Measurements from ENCODE around the gene PAX7. TPM values are rescaled to one million over a fixed set of nuclear protein-coding genes. Genes with fewer than 3 reads are reported as not detected.

The PAX7 gene
- polyA plus RNA-seq, 2 of the 4 experiments (the other 2 are of a cell fraction) = 0.23 to 0.48 TPM

DNA sequence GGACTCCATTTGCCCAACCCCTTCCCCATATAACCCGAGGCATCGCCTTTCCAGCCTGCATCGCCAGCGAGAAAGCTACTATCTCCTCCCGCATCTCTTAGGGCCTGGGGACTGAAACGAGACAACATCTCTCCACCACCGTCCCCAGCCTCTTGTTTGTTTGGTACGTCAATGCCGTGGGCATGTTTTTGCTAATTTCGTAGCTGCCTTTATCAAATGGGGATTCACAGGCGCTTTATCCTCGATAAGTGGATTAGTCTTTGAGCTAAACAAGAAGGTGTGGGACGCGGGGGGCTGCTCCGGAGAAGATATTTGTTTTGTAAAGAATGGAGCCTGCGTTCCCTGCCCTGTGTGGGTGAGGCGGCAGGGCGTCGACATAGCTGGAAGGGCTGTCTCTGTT lies 91.6 kb downstream of the PAX7 start:
- Histone ChIP-seq H3K4me1 (peaks cover 14% of the 10 kb centered on the region), H3K4me3 (no peak overlapping the region), H3K27ac (no peak overlapping the region), H3K4me2 (no peak overlapping the region), H3K9me3 (no peaks in the 10 kb centered on the region)
- DNase-seq (ENCODE audit: low read depth in 1 of 2, low spot score in 1 of 2) (no peak), ATAC-seq (no peak), FAIRE-seq (no peak)
- POLR2A ChIA-PET = no interaction called here
- CTCF ChIA-PET = interaction anchor here (0.6 to 1.6 kb wide), 5 partner anchors 13 to 125 kb away, joined by 3 to 7 read pairs (median 4); no protein-coding TSS in a partner anchor
- TF ChIP-seq, protein P1, sequence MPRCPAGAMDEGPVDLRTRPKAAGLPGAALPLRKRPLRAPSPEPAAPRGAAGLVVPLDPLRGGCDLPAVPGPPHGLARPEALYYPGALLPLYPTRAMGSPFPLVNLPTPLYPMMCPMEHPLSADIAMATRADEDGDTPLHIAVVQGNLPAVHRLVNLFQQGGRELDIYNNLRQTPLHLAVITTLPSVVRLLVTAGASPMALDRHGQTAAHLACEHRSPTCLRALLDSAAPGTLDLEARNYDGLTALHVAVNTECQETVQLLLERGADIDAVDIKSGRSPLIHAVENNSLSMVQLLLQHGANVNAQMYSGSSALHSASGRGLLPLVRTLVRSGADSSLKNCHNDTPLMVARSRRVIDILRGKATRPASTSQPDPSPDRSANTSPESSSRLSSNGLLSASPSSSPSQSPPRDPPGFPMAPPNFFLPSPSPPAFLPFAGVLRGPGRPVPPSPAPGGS (IDR thresholded peaks at IDR 0.05) = no peak
- no peak for TF ChIP-seq FOXS1 (CRISPR knock-in tag; IDR thresholded peaks at IDR 0.05)
- TF ChIP-seq, protein P2, sequence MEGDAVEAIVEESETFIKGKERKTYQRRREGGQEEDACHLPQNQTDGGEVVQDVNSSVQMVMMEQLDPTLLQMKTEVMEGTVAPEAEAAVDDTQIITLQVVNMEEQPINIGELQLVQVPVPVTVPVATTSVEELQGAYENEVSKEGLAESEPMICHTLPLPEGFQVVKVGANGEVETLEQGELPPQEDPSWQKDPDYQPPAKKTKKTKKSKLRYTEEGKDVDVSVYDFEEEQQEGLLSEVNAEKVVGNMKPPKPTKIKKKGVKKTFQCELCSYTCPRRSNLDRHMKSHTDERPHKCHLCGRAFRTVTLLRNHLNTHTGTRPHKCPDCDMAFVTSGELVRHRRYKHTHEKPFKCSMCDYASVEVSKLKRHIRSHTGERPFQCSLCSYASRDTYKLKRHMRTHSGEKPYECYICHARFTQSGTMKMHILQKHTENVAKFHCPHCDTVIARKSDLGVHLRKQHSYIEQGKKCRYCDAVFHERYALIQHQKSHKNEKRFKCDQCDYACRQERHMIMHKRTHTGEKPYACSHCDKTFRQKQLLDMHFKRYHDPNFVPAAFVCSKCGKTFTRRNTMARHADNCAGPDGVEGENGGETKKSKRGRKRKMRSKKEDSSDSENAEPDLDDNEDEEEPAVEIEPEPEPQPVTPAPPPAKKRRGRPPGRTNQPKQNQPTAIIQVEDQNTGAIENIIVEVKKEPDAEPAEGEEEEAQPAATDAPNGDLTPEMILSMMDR (IDR thresholded peaks at IDR 0.05) = no peak
- TF ChIP-seq ZSCAN20 (CRISPR knock-in tag; IDR thresholded peaks at IDR 0.05) = no peak
- TF ChIP-seq, protein P3, sequence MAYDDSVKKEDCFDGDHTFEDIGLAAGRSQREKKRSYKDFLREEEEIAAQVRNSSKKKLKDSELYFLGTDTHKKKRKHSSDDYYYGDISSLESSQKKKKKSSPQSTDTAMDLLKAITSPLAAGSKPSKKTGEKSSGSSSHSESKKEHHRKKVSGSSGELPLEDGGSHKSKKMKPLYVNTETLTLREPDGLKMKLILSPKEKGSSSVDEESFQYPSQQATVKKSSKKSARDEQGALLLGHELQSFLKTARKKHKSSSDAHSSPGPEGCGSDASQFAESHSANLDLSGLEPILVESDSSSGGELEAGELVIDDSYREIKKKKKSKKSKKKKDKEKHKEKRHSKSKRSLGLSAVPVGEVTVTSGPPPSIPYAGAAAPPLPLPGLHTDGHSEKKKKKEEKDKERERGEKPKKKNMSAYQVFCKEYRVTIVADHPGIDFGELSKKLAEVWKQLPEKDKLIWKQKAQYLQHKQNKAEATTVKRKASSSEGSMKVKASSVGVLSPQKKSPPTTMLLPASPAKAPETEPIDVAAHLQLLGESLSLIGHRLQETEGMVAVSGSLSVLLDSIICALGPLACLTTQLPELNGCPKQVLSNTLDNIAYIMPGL (CRISPR knock-in tag; IDR thresholded peaks at IDR 0.05; ENCODE audit: borderline replicate concordance) = no peak
- TF ChIP-seq EHMT2 (IDR thresholded peaks at IDR 0.05; ENCODE audit: low read depth) = no peak
- TF ChIP-seq RARB (CRISPR knock-in tag; IDR thresholded peaks at IDR 0.05) = no peak
- TF ChIP-seq CBX2 (IDR thresholded peaks at IDR 0.05; ENCODE audit: borderline replicate concordance, low read depth) = no peak
- no peak for TF ChIP-seq RCOR1 (IDR thresholded peaks at IDR 0.05; ENCODE audit: low read depth, low read length)
- no peak for TF ChIP-seq NFE2L2 (conservative IDR thresholded peaks at IDR 0.05; ENCODE audit: low read length)
- TF ChIP-seq RNF2 (IDR thresholded peaks at IDR 0.05; ENCODE audit: borderline replicate concordance, low read depth) = no peak
- no peak for TF ChIP-seq RAD21 (conservative IDR thresholded peaks at IDR 0.05 in 1 of 2, IDR thresholded peaks at IDR 0.05 in 1 of 2)
- TF ChIP-seq, protein P4, sequence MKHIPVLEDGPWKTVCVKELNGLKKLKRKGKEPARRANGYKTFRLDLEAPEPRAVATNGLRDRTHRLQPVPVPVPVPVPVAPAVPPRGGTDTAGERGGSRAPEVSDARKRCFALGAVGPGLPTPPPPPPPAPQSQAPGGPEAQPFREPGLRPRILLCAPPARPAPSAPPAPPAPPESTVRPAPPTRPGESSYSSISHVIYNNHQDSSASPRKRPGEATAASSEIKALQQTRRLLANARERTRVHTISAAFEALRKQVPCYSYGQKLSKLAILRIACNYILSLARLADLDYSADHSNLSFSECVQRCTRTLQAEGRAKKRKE (CRISPR knock-in tag; IDR thresholded peaks at IDR 0.05; ENCODE audit: low read depth) = no peak
- TF ChIP-seq FOSL2 (IDR thresholded peaks at IDR 0.05) = no peak
- no peak for TF ChIP-seq FOSL2 (CRISPR knock-in tag; IDR thresholded peaks at IDR 0.05)
- TF ChIP-seq, protein P5, sequence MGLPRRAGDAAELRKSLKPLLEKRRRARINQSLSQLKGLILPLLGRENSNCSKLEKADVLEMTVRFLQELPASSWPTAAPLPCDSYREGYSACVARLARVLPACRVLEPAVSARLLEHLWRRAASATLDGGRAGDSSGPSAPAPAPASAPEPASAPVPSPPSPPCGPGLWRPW (IDR thresholded peaks at IDR 0.05) = no peak
- no peak for TF ChIP-seq NR3C1 (IDR thresholded peaks at IDR 0.05)
- TF ChIP-seq JUNB (IDR thresholded peaks at IDR 0.05) = no peak
- no peak for TF ChIP-seq HEYL (CRISPR knock-in tag; IDR thresholded peaks at IDR 0.05)
- WGBS (ENCODE audit: missing lambda C conversion rate) = 84% methylated on average over 19 of the region's 19 CpGs

DNA sequence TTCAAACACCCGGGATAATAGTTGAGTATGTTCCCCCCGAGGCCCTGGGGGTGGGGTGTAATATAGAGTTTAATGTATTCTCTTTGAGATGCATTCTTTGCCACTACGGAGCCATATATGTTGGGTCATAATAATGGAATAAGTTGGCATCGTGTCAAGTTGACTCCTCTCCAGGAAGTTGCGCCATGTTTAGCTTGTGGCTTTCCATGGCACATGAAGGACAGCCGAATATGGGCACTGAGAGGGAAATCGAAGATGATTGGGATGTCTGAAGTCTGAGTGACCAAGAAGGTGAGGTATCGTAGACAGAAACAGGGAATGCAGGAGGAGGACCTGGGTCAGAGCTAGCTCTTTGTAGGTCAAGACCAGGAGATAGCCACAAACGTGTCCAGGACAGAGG lies 92.6 kb downstream of the PAX7 start:
- DNase-seq (ENCODE audit: low read depth in 1 of 2, low spot score in 1 of 2) = no peak
- 61% methylated on average over 9 of the region's 9 CpGs for WGBS (ENCODE audit: missing lambda C conversion rate)
- Histone ChIP-seq H3K4me3 (no peak overlapping the region), H3K4me2 (no peak overlapping the region), H3K4me1 (peaks cover 14% of the 10 kb centered on the region), H3K27ac (no peak overlapping the region), H3K9me3 (no peaks in the 10 kb centered on the region)
- FAIRE-seq = no peak
- CTCF ChIA-PET = interaction anchor here (1.2 to 1.6 kb wide), 3 partner anchors 12 to 126 kb away, joined by 4 to 7 read pairs (median 6); no protein-coding TSS in a partner anchor
- POLR2A ChIA-PET = no interaction called here
- ATAC-seq = no peak
- TF ChIP-seq MYC (IDR thresholded peaks at IDR 0.05; ENCODE audit: borderline replicate concordance, low read length) (no peak), ZFP36 (IDR thresholded peaks at IDR 0.05; ENCODE audit: borderline replicate concordance, partially characterized antibody) (no peak), CHD4 (IDR thresholded peaks at IDR 0.05; ENCODE audit: borderline replicate concordance) (no peak), MAFK (IDR thresholded peaks at IDR 0.05; ENCODE audit: partially characterized antibody) (no peak), CHD2 (IDR thresholded peaks at IDR 0.05; ENCODE audit: low read length, partially characterized antibody) (no peak), EHF (CRISPR knock-in tag; IDR thresholded peaks at IDR 0.05) (no peak), FOSB (CRISPR knock-in tag; IDR thresholded peaks at IDR 0.05) (no peak), ZSCAN20 (CRISPR knock-in tag; IDR thresholded peaks at IDR 0.05) (no peak), RNF2 (IDR thresholded peaks at IDR 0.05; ENCODE audit: borderline replicate concordance, low read depth) (no peak)
- TF ChIP-seq, protein P5 (IDR thresholded peaks at IDR 0.05) = no peak
